Endothelial cell of umbilical vein (primary cell): ENCODE measurements around the gene CPNE6. TPM values are rescaled to one million over a fixed set of nuclear protein-coding genes. Genes with fewer than 3 reads are reported as not detected.

Experiments
- BruUV-seq: library from RNA; stranded (reverse); fragments of 400-500 nt; replicated peaks from 2 replicates; lab custom pipeline; 2021; lab: Mats Ljungman, UMichigan
- CTCF ChIA-PET: fragments of 300-600, 350-600 bp; sonication (Branson Sonifier 250); formaldehyde crosslinking; loops from one replicate; lab custom pipeline; 2021; ENCODE audit warnings: antibody characterized with exemption, inconsistent platforms; lab: Charles Lee
- POLR2A ChIA-PET: fragments of 300-600, 350-600 bp; sonication (Branson Sonifier 250); formaldehyde crosslinking; loops from one replicate; lab custom pipeline; 2021; ENCODE audit warnings: antibody characterized with exemption, inconsistent platforms; lab: Charles Lee
- DNase-seq: peaks from one replicate; pipeline ENCODE4 v3.0.0-alpha.2; 2011; ENCODE audit warnings: low read depth, low spot score
- FAIRE-seq: peaks from 2 replicates; lab custom pipeline; 2011; peaks lifted over from hg19 to GRCh38; lab: Jason Lieb, UNC
- H2AFZ ChIP-seq: 2 replicates; pipeline ENCODE4 v1.6.0; 2012; ENCODE audit warnings: low read depth, low read length, control low read depth, inconsistent platforms
- H3K27ac ChIP-seq: 2 replicates; pipeline ENCODE4 v1.5.1; 2011; ENCODE audit warnings: low read depth, mild to moderate bottlenecking, control low read depth, low read length, moderate library complexity; ENCODE audit not compliant: insufficient read depth
- H3K27me3 ChIP-seq, 2 experiments: 2 replicates each; pipeline versions ENCODE4 v1.6.0 to v1.6.1; 2011; ENCODE audit warnings: low read length in 2 of 2, mixed read lengths in 1 of 2; ENCODE audit not compliant: control insufficient read depth in 2 of 2, insufficient read depth in 2 of 2
- H3K36me3 ChIP-seq, 2 experiments: 2 replicates in 1 of 2; 3 replicates in 1 of 2; pipeline ENCODE4 v1.5.1; 2011; ENCODE audit warnings: low read length in 2 of 2, mild to moderate bottlenecking in 1 of 2, moderate library complexity in 1 of 2; ENCODE audit not compliant: control insufficient read depth in 2 of 2, insufficient read depth in 2 of 2; ENCODE audit errors: extremely low read depth in 1 of 2
- H3K4me1 ChIP-seq: 3 replicates; pipeline ENCODE4 v1.5.1; 2011; ENCODE audit warnings: mild to moderate bottlenecking, low read length; ENCODE audit not compliant: control insufficient read depth, insufficient read depth; ENCODE audit errors: extremely low read depth
- H3K4me2 ChIP-seq: 2 replicates; pipeline ENCODE4 v1.6.1; 2011; ENCODE audit warnings: low read length, control low read depth, mixed read lengths; ENCODE audit not compliant: insufficient read depth
- H3K4me3 ChIP-seq, 3 experiments: fragments of 200-600 bp in 1 of 3; sonication (generic), shearing (Covaris generic) in 1 of 3; replicated peaks in 1 of 3; 2 replicates each; pipeline ENCODE4 v1.5.1; 2011 to 2016; ENCODE audit warnings: control low read depth in 3 of 3, low read length in 3 of 3, mild to moderate bottlenecking in 2 of 3, inconsistent platforms in 1 of 3, low read depth in 1 of 3, moderate library complexity in 1 of 3; ENCODE audit not compliant: insufficient read depth in 1 of 3
- H3K79me2 ChIP-seq: 2 replicates; pipeline ENCODE4 v1.6.0; 2012; ENCODE audit warnings: low read length, inconsistent platforms; ENCODE audit not compliant: control insufficient read depth, insufficient read depth
- H3K9ac ChIP-seq: replicated peaks from 2 replicates; pipeline ENCODE3; 2011; ENCODE audit warnings: low read length, control low read depth; ENCODE audit not compliant: insufficient read depth; ENCODE audit errors: extremely low read depth
- H3K9me1 ChIP-seq: replicated peaks from 3 replicates; pipeline ENCODE4 v1.6.0; 2011; ENCODE audit warnings: mild to moderate bottlenecking, low read length; ENCODE audit not compliant: control insufficient read depth, insufficient read depth; ENCODE audit errors: extremely low read depth
- H3K9me3 ChIP-seq: replicated peaks from 2 replicates; pipeline ENCODE4 v1.5.1; 2012; ENCODE audit warnings: low read length, inconsistent platforms; ENCODE audit not compliant: control insufficient read depth, insufficient read depth
- H4K20me1 ChIP-seq: replicated peaks from 2 replicates; pipeline ENCODE3; 2011; ENCODE audit warnings: mild to moderate bottlenecking, low read length; ENCODE audit not compliant: control insufficient read depth, insufficient read depth; ENCODE audit errors: extremely low read depth
- EZH2 ChIP-seq: IDR thresholded peaks from 2 replicates; pipeline ENCODE4 v1.6.1; 2012; ENCODE audit warnings: borderline replicate concordance, low read depth, mild to moderate bottlenecking, moderate library complexity, low read length, inconsistent platforms; ENCODE audit not compliant: severe bottlenecking
- FOS ChIP-seq: IDR thresholded peaks from 2 replicates; pipeline ENCODE4 v1.6.1; 2011; ENCODE audit warnings: mild to moderate bottlenecking, low read length, moderate library complexity, borderline replicate concordance; ENCODE audit not compliant: insufficient read depth
- GATA2 ChIP-seq: IDR thresholded peaks from 2 replicates; pipeline ENCODE4 v1.7.0; 2011; ENCODE audit warnings: low read depth, mild to moderate bottlenecking, moderate library complexity, mixed read lengths, low read length; ENCODE audit not compliant: insufficient read length, insufficient read depth
- JUN ChIP-seq: IDR thresholded peaks from 2 replicates; pipeline ENCODE4 v1.6.1; 2011; ENCODE audit warnings: borderline replicate concordance, low read depth; ENCODE audit not compliant: insufficient read length, insufficient read depth
- MYC ChIP-seq: IDR thresholded peaks from one replicate; pipeline ENCODE4 v1.6.1; 2011; ENCODE audit warnings: mild to moderate bottlenecking, low read depth, low read length
- POLR2A ChIP-seq: IDR thresholded peaks from 2 replicates; pipeline ENCODE4 v1.6.1; 2012; ENCODE audit warnings: low read depth, mild to moderate bottlenecking, control low read depth, low read length
- POLR2AphosphoS5 ChIP-seq: IDR thresholded peaks from 2 replicates; pipeline ENCODE4 v1.6.1; 2012; ENCODE audit warnings: low read depth, mild to moderate bottlenecking, control low read depth, low read length, moderate library complexity; ENCODE audit not compliant: insufficient read depth
- dilution Hi-C: fragments of 300-500 bp; cut with MboI; formaldehyde crosslinking; loops from one replicate; pipeline ENCODE4 v1.15.0; 2019; ENCODE audit warnings: low sequenced_read_pairs; ENCODE audit not compliant: extremely low pct_ligation_motif_present
- intact Hi-C: fragments of 100-400 bp; cut with micrococcal nuclease; formaldehyde crosslinking; loops from one replicate; pipeline ENCODE4 v1.10.0; 2022
- polyA plus RNA-seq, 4 experiments: library from polyadenylated mRNA; depleted of rRNA in 3 of 4; stranded (reverse) in 3 of 4; unstranded in 1 of 4; fragments of >200 nt; gene quantifications; 2 replicates each; pipeline versions ENCODE4 v1.2.1 to v1.2.3, GENCODE V29; 2011 to 2012; ENCODE audit warnings: missing spikeins in 1 of 4
- total RNA-seq: library from RNA; stranded (reverse); gene quantifications from 2 replicates; pipeline ENCODE4 v1.2.3, GENCODE V29; 2021
- TF ChIP-seq, protein P1 (sequence below): IDR thresholded peaks from 2 replicates; pipeline ENCODE4 v1.6.1; 2011; ENCODE audit not compliant: insufficient read depth, insufficient read length
- TF ChIP-seq, protein P2 (sequence below), 2 donors: IDR thresholded peaks; 1 replicate in 1 of 2; 2 replicates in 1 of 2; pipeline ENCODE4 v1.5.1; 2011; ENCODE audit warnings: low read length in 2 of 2, mild to moderate bottlenecking in 2 of 2, moderate library complexity in 2 of 2, control low read depth in 1 of 2, inconsistent platforms in 1 of 2, low read depth in 1 of 2; ENCODE audit not compliant: insufficient read depth in 1 of 2; ENCODE audit errors: extremely low read depth in 1 of 2

The CPNE6 gene
- total and polyA plus RNA-seq, 2 donors (not counting 3 experiments of a cell fraction or from before 2014, with no cell fraction given): not detected

DNA sequence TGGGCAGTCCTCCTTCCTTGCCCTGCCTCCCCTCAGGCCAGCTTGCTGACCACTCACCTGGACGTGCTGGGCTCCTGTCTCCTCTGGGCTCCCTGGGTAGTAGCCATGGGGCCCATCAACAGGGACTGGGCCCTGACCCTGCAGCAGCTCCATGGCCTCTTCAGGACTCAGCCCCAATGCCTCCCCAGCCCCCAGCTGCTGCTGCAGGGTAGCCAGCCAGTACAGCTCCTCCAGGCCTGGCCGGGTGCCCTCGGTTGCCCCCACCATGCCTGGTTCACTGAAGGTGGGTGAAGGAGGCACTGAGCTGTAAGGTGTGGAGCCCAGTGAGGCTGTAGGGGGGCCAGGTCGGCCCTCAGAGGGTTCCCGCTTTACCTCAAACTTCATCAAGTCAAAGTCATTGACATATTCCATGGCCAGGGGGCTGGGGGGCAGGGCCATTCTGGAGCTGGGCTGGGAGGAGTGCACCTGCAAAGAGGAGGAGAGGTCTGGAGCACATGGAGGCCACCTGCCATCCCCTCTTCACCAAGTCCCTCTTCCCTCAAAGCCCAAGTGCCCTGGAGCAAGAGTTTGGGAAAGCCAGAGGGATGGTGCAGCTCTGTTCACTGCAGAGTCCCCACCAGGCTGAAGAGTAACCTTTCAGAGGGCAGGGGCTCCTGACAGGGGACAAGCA lies 11.2 kb downstream of the CPNE6 start:
- H3K4me3 ChIP-seq: no peak overlapping the region
- H3K9me3 ChIP-seq: no peaks in the 10 kb centered on the region
- ChIA-PET CTCF (interaction anchor here (1.3 to 5.7 kb wide), 5 partner anchors 9 to 46 kb away, joined by 3 to 51 read pairs (median 18); partner anchors contain the start of gene CPNE6), POLR2A (interaction anchor here (0.5 kb wide), 1 partner anchor 900 kb away, joined by 10 read pairs; no protein-coding TSS in a partner anchor)
- no peak for FAIRE-seq
- H2AFZ ChIP-seq: no peak overlapping the region
- intact Hi-C loops: no loop called here
- no peaks in the 10 kb centered on the region for H3K9me1 ChIP-seq
- DNase-seq: no peak
- H3K27ac ChIP-seq: no peak overlapping the region
- H3K79me2 ChIP-seq: no peaks in the 10 kb centered on the region
- TF ChIP-seq MYC (no peak), POLR2AphosphoS5 (no peak), FOS (no peak), GATA2 (no peak), JUN (no peak), POLR2A (no peak), EZH2 (no peak)
- TF ChIP-seq, protein P1, sequence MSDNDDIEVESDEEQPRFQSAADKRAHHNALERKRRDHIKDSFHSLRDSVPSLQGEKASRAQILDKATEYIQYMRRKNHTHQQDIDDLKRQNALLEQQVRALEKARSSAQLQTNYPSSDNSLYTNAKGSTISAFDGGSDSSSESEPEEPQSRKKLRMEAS: no peak
- TF ChIP-seq, protein P2, sequence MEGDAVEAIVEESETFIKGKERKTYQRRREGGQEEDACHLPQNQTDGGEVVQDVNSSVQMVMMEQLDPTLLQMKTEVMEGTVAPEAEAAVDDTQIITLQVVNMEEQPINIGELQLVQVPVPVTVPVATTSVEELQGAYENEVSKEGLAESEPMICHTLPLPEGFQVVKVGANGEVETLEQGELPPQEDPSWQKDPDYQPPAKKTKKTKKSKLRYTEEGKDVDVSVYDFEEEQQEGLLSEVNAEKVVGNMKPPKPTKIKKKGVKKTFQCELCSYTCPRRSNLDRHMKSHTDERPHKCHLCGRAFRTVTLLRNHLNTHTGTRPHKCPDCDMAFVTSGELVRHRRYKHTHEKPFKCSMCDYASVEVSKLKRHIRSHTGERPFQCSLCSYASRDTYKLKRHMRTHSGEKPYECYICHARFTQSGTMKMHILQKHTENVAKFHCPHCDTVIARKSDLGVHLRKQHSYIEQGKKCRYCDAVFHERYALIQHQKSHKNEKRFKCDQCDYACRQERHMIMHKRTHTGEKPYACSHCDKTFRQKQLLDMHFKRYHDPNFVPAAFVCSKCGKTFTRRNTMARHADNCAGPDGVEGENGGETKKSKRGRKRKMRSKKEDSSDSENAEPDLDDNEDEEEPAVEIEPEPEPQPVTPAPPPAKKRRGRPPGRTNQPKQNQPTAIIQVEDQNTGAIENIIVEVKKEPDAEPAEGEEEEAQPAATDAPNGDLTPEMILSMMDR (IDR thresholded peaks at IDR 0.05; ENCODE audit: extremely low read depth in 1 of 2, insufficient read depth in 1 of 2, low read depth in 1 of 2, low read length in 2 of 2): no peak
- no peaks in the 10 kb centered on the region for H3K4me1 ChIP-seq
- dilution Hi-C loops: no loop called here
- no peaks in the 10 kb centered on the region for H3K36me3 ChIP-seq
- peaks cover 28 to 35% of the 10 kb centered on the region in 2 experiments for H3K27me3 ChIP-seq
- H3K4me2 ChIP-seq: no peak overlapping the region
- no TSS peak for BruUV-seq
- H3K9ac ChIP-seq: no peak overlapping the region
- H4K20me1 ChIP-seq: no peaks in the 10 kb centered on the region
